Thoracic aorta endothelial cell (primary cell): ENCODE results near the gene LEFTY1. TPM values are rescaled to one million over a fixed set of nuclear protein-coding genes. Genes with fewer than 3 reads are reported as not detected.

ENCODE experiments used
- small RNA-seq: library from RNA; depleted of rRNA; stranded (forward); fragments of <200 nt; gene quantifications from one replicate; pipeline ENCODE3, GENCODE V24; 2012
- total RNA-seq: library from RNA; depleted of rRNA; stranded (reverse); fragments of >200 nt; gene quantifications from 2 replicates; pipeline ENCODE4 v1.2.3, GENCODE V29; 2012

LEFTY1 gene, protein sequence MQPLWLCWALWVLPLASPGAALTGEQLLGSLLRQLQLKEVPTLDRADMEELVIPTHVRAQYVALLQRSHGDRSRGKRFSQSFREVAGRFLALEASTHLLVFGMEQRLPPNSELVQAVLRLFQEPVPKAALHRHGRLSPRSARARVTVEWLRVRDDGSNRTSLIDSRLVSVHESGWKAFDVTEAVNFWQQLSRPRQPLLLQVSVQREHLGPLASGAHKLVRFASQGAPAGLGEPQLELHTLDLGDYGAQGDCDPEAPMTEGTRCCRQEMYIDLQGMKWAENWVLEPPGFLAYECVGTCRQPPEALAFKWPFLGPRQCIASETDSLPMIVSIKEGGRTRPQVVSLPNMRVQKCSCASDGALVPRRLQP
- total RNA-seq, result not detected in 2 replicates

DNA sequence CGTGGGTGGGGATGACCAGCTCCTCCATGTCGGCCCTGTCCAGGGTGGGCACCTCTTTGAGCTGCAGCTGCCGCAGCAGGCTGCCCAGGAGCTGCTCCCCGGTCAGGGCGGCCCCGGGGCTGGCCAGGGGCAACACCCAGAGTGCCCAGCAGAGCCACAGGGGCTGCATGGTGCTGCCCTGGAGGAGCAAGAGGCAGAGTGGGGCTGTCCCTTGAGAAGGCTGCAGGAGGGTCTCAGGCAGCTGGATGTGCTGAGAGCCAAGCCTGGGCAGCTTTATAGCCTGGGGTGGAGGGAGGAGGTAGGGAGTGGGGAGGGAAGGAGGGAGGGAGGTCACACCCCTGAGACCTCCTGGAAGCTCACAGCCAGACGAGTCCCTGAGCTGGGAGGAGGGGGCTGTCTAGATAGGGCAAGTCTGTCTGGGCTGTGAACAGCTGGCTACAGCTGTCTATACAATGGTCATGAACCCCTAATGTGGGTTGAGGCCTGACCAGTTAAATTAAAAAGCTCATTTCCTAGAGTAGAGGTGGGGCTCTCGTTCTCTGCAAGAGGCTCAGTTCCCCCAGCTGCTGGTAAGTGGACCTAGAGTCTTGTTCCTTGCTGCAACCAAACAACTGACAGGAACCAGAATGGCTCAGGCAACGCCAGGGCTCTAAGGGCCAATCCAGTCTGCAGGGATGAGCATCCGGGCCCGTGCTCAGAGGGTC lies at the start of gene LEFTY1:
LEFTY1 (minus strand) TSS at position 249 of the 704 bp plus-strand sequence; CDS start at position 169, 80 bp downstream.

DNA sequence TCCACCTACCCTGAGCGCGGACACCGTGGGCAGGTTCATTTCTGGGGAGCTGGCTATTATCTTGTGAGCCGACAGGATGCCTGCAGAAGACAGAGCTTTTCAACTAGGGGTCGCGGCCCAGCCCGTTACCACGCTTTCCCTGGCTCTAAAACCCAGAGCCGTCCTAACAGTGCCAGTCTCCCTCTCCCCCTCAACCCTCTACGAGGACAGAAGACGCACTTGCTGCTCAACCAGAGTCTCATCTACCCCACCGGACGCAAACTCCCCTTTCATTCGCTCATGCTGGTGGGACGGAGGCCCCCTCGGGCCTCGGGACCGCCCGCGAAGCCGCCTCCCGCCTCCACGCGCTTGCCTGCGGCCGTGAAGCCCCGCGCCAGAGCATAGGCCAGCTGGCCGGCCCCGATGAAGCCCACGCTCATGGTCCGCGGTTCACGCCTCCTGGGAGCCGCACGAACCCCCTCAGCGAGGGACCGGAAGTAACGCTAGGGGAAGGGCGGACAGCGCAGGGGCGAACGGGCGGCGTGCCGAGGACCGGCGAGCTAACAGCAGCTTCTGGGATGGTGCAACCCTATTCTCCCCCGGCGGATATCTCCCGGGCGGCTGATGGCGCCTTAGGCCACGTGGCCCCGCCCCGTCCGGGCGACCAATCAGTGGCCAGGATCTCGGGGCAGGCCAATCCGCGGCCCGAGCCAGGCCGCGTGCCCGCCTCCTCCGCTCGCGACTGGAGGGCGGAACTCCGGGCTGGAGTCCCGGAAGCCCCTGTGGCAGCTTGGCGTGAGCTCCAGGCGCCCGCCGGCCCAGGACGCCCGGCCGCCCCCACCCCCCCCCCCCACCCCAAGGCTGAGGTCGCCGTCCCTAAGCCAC lies 35.0 kb upstream of the LEFTY1 start, which contains the start of gene PYCR2:
PYCR2 (minus strand) TSS at position 559 of the 864 bp plus-strand sequence; CDS start at position 419, 140 bp downstream.

DNA sequence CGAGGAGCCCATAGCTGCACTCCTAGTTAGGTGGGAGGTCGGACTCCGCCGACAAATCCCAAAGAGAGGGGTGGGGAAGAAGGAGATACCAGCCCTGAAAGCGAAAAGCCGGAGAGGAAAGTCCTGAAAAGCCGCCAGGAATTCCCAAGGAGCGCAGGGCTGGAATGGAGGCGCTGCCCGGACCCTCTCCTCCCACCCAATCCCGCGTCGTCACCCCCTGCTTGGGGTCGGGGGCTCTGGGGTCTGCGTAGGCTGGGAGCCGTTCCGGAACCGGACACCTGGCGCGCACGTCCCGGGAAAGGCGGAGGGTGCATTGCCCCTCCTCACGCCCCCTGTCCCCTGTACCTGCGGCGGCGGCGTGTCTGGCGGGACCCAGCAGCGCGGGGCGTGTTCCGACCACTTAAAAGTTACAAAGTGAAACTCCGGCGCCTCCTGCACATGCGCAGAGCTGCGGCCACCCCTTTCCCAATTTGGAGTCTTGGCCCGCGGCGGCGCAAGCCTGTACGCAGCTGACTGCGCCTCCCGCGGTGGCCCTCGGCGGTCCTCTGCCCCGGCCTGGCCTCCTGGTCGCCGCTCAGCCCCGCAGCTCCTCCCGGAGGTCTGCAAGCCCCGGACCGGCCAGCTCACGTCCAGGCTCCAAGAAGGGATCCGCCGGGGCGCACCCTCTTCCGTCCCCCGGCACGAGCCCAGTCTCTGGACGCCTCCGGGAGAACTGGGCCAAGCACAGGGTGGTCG lies 6.8 kb downstream of the LEFTY1 start, which contains the start of gene TMEM63A:
TMEM63A (minus strand) TSS at position 422 of the 735 bp plus-strand sequence. CDS start 4,800 bp downstream, outside the sequence.

Small RNA genes lying within 50 kb of the gene (small RNA-seq; reads per million reads assigned to genes)
- not detected for gene AL117348.1

Other genes starting within 250 kb of the LEFTY1 start
- gene ENAH, start 236.0 kb downstream of the LEFTY1 start, total RNA-seq, result 99.1 and 109 TPM in 2 replicates
- 360 and 445 TPM in 2 replicates for gene SRP9, start 111.3 kb downstream of the LEFTY1 start, total RNA-seq
- 17.2 and 19.7 TPM in 2 replicates for gene EPHX1, start 79.0 kb downstream of the LEFTY1 start, total RNA-seq
- gene TMEM63A, start 6.8 kb downstream of the LEFTY1 start, total RNA-seq, result 22.7 and 31.9 TPM in 2 replicates
- 31.9 and 40.5 TPM in 2 replicates for gene PYCR2, start 35.1 kb upstream of the LEFTY1 start, total RNA-seq
- gene LEFTY2, start 52.1 kb upstream of the LEFTY1 start, total RNA-seq, result 0.13 TPM in 1 of 2 replicates, not detected in the other
- 25.2 and 28.1 TPM in 2 replicates for gene SDE2, start 110.2 kb upstream of the LEFTY1 start, total RNA-seq
- gene H3-3A, start 173.6 kb upstream of the LEFTY1 start, total RNA-seq, result 241 and 295 TPM in 2 replicates